ENCODE data around the gene ADK.
"Not testable (repeated sequence)": the region's sequence is repeated elsewhere in the genome, so short reads cannot be mapped to it uniquely, and the experiment has no call there.

Gene ADK

GRCh38 chr10:74238516-74238915 lies 87.5 kb downstream of the ADK start:
- no peak for DNase-seq (ENCODE audit: low read depth)

GRCh38 chr10:74243067-74243466 lies 92.0 kb downstream of the ADK start:
- DNase-seq (ENCODE audit: low read depth), result no peak

- DNase-seq (ENCODE audit: low read depth), result no peak
These were observed 93.2 kb downstream of the ADK start for GRCh38 chr10:74244097-74244685.

GRCh38 chr10:74244807-74245206 lies 93.8 kb downstream of the ADK start:
- no peak for DNase-seq (ENCODE audit: low read depth)

- no peak for DNase-seq (ENCODE audit: low read depth)
These were observed 95.5 kb downstream of the ADK start for GRCh38 chr10:74246495-74246894.

- DNase-seq (ENCODE audit: low read depth), result no peak
These were observed 98.8 kb downstream of the ADK start for GRCh38 chr10:74249865-74250264.

- no peak for DNase-seq (ENCODE audit: low read depth)
These were observed 104.2 kb downstream of the ADK start for GRCh38 chr10:74255214-74255613.

GRCh38 chr10:74255888-74256357 lies 104.9 kb downstream of the ADK start:
- DNase-seq (ENCODE audit: low read depth), result no peak

- no peak for DNase-seq (ENCODE audit: low read depth)
These were observed 111.8 kb downstream of the ADK start for GRCh38 chr10:74262856-74263255.

GRCh38 chr10:74263996-74264395 lies 113.0 kb downstream of the ADK start:
- no peak for DNase-seq (ENCODE audit: low read depth)

GRCh38 chr10:74272288-74272687 lies 121.3 kb downstream of the ADK start:
- no peak for DNase-seq (ENCODE audit: low read depth)

- no peak for DNase-seq (ENCODE audit: low read depth)
These were observed 124.8 kb downstream of the ADK start for GRCh38 chr10:74275755-74276290.

GRCh38 chr10:74276416-74276815 lies 125.4 kb downstream of the ADK start:
- DNase-seq (ENCODE audit: low read depth), result no peak

GRCh38 chr10:74282151-74282847 lies 131.3 kb downstream of the ADK start:
- no peak for DNase-seq (ENCODE audit: low read depth)

GRCh38 chr10:74282848-74283210 lies 131.8 kb downstream of the ADK start:
- no peak for DNase-seq (ENCODE audit: low read depth)

- DNase-seq (ENCODE audit: low read depth), result no peak
These were observed 138.2 kb downstream of the ADK start for GRCh38 chr10:74289188-74289587.

GRCh38 chr10:74289951-74290350 lies 138.9 kb downstream of the ADK start:
- no peak for DNase-seq (ENCODE audit: low read depth)

- DNase-seq (ENCODE audit: low read depth), result no peak
These were observed 139.7 kb downstream of the ADK start for GRCh38 chr10:74290708-74291107.

GRCh38 chr10:74292871-74293427 lies 141.9 kb downstream of the ADK start:
- DNase-seq (ENCODE audit: low read depth), result no peak

GRCh38 chr10:74293686-74294371 lies 142.8 kb downstream of the ADK start:
- no peak for DNase-seq (ENCODE audit: low read depth)

GRCh38 chr10:74297389-74298080 lies 146.5 kb downstream of the ADK start:
- DNase-seq (ENCODE audit: low read depth), result no peak

- not testable (repeated sequence) for DNase-seq (ENCODE audit: low read depth)
These were observed 149.1 kb downstream of the ADK start for GRCh38 chr10:74300074-74300621.
